Right ventricle myocardium superior (tissue), 1 donor: ENCODE results near the gene SGPP1. TPM values are rescaled to one million over a fixed set of nuclear protein-coding genes. Genes with fewer than 3 reads are reported as not detected.
A peak's percentile ranks its signal among the peaks of the same experiment; 100 is the strongest.
"Not testable (repeated sequence)": the region's sequence is repeated elsewhere in the genome, so short reads cannot be mapped to it uniquely, and the experiment has no call there.

Experiments
- ATAC-seq: fragments of 200-7000 bp; cut with Tn5 transposase; one replicate; pipeline ENCODE4 v1.9.1; 2020; ENCODE audit warnings: mild to moderate bottlenecking; ENCODE audit not compliant: poor library complexity
- DNase-seq: peaks from one replicate; pipeline ENCODE4 v3.0.0-alpha.2; 2020
- intact Hi-C: fragments of 100-400 bp; cut with DNase I; formaldehyde crosslinking; loops from one replicate; pipeline ENCODE4 v1.11.2; 2022
- long read RNA-seq: library from polyadenylated mRNA; unstranded; transcript quantifications from one replicate; pipeline ENCODE4 v2.0.0, GENCODE V29; 2021
- total RNA-seq: library from RNA; stranded (reverse); fragmentation: NEBNext Ultra II Directional; extraction: Animal tissue kit (Norgen Biotek cat#: 25700); gene quantifications from one replicate; pipeline ENCODE4 v1.2.1, GENCODE V29; 2021
- donor health status: DM: no; HTN: yes; CAD: no; lungs with severe emphysema.

SGPP1 gene
- 5.6 TPM for total RNA-seq
- long read RNA-seq, transcript SGPP1-201 (3 exons, 3,312 nt): major isoform, 23 of 24 reads
- long read RNA-seq, partial matches to known transcripts: 0 of 24 reads
- long read RNA-seq, other reads (novel, unspliced or antisense): 1 of 24 reads

- ATAC-seq (peak; percentile 95), DNase-seq (peak; percentile 91)
- intact Hi-C loops: no loop called here
These were observed at the start of gene SGPP1 for GRCh38 chr14:63727736-63728728. SGPP1 (minus strand) TSS chr14:63728065; CDS start chr14:63727944, 121 bp downstream.

- intact Hi-C loops: no loop called here
- ATAC-seq (peak; percentile 46), DNase-seq (no peak)
These were observed 49.2 kb upstream of the SGPP1 start for GRCh38 chr14:63777024-63777423.

GRCh38 chr14:63773504-63773903, 45.6 kb upstream of the SGPP1 start:
- intact Hi-C loops: no loop called here
- DNase-seq: no peak
- no peak for ATAC-seq

- intact Hi-C loops: no loop called here
- ATAC-seq (peak; percentile 68), DNase-seq (no peak)
These were observed 42.4 kb upstream of the SGPP1 start for GRCh38 chr14:63770187-63770807.

GRCh38 chr14:63766611-63767010, 38.7 kb upstream of the SGPP1 start:
- no peak for ATAC-seq
- intact Hi-C loops: loop anchor here (10.0 kb wide), 1 partner anchor 382 kb away; no protein-coding TSS in a partner anchor

GRCh38 chr14:63764620-63765139, 36.8 kb upstream of the SGPP1 start:
- no peak for DNase-seq
- intact Hi-C loops: loop anchor here (10.0 kb wide), 1 partner anchor 380 kb away; no protein-coding TSS in a partner anchor
- ATAC-seq: no peak

More at GRCh38 chr14:63766611-63767010, 38.7 kb upstream of the SGPP1 start:
- no peak for DNase-seq

- DNase-seq (no peak), ATAC-seq (no peak)
- intact Hi-C loops: loop anchor here (10.0 kb wide), 1 partner anchor 379 kb away; no protein-coding TSS in a partner anchor
These were observed 36.2 kb upstream of the SGPP1 start for GRCh38 chr14:63764103-63764502.

- intact Hi-C loops: loop anchor here (10.0 kb wide), 1 partner anchor 377 kb away; no protein-coding TSS in a partner anchor
- no peak for DNase-seq
- no peak for ATAC-seq
These were observed 33.7 kb upstream of the SGPP1 start for GRCh38 chr14:63761351-63762117.

GRCh38 chr14:63760014-63760413, 32.1 kb upstream of the SGPP1 start:
- ATAC-seq (no peak), DNase-seq (no peak)
- intact Hi-C loops: loop anchor here (10.0 kb wide), 1 partner anchor 375 kb away; no protein-coding TSS in a partner anchor

- ATAC-seq: peak; percentile 57
- intact Hi-C loops: no loop called here
- DNase-seq: no peak
These were observed 31.6 kb upstream of the SGPP1 start for GRCh38 chr14:63759456-63759855.

- DNase-seq (no peak), ATAC-seq (no peak)
- intact Hi-C loops: no loop called here
These were observed 29.3 kb upstream of the SGPP1 start for GRCh38 chr14:63757211-63757610.

- ATAC-seq (no peak), DNase-seq (no peak)
- intact Hi-C loops: no loop called here
These were observed 24.7 kb upstream of the SGPP1 start for GRCh38 chr14:63752449-63753169.

- ATAC-seq, DNase-seq, intact Hi-C loops: not testable (repeated sequence)
These were observed 23.2 kb upstream of the SGPP1 start for GRCh38 chr14:63751076-63751475.

GRCh38 chr14:63747846-63748245, 20.0 kb upstream of the SGPP1 start:
- intact Hi-C loops: no loop called here
- DNase-seq (no peak), ATAC-seq (no peak)

GRCh38 chr14:63745858-63746425, 18.1 kb upstream of the SGPP1 start:
- no peak for ATAC-seq
- no peak for DNase-seq
- intact Hi-C loops: no loop called here

- ATAC-seq (no peak), DNase-seq (no peak)
- intact Hi-C loops: no loop called here
These were observed 17.4 kb upstream of the SGPP1 start for GRCh38 chr14:63745272-63745671.

- ATAC-seq (no peak), DNase-seq (no peak)
- intact Hi-C loops: no loop called here
These were observed 9.7 kb upstream of the SGPP1 start for GRCh38 chr14:63737582-63738006.
